ENCODE data around the gene CEBPA.

- TF ChIP-seq POLR2AphosphoS5 (IDR thresholded peaks at IDR 0.05): no peak
- TF ChIP-seq CTCF (IDR thresholded peaks at IDR 0.05): no peak
- no peak for TF ChIP-seq POLR2A (IDR thresholded peaks at IDR 0.05)
- no peak for TF ChIP-seq EP300 (IDR thresholded peaks at IDR 0.05)
Observed at GRCh38 chr19:33325920-33326319, 23.6 kb upstream of the CEBPA start.

Measured in stomach (tissue), 4 donors.